Mesothelial cell of epicardium (in vitro differentiated cells): ENCODE measurements around the gene LASP1. TPM values are rescaled to one million over a fixed set of nuclear protein-coding genes. Genes with fewer than 3 reads are reported as not detected.
A peak's percentile ranks its signal among the peaks of the same experiment; 100 is the strongest.

Experiments
- DNase-seq, 2 experiments: peaks; one replicate each; pipeline ENCODE4 v3.0.0; 2021; ENCODE audit warnings: low spot score in 2 of 2; ENCODE audit not compliant: unreplicated experiment in 2 of 2
- H3K27ac Mint-ChIP-seq: 2 replicates; pipeline ENCODE4 v1.8.0; 2021; ENCODE audit warnings: mixed read lengths
- H3K27me3 Mint-ChIP-seq: 2 replicates; pipeline ENCODE4 v1.8.0; 2021; ENCODE audit warnings: low read depth, mixed read lengths
- H3K36me3 Mint-ChIP-seq: 2 replicates; pipeline ENCODE4 v1.8.0; 2021; ENCODE audit warnings: mixed read lengths
- H3K4me1 Mint-ChIP-seq: 2 replicates; pipeline ENCODE4 v1.8.0; 2021; ENCODE audit warnings: mixed read lengths
- H3K4me3 Mint-ChIP-seq: 2 replicates; pipeline ENCODE4 v1.8.0; 2021; ENCODE audit warnings: mild to moderate bottlenecking, moderate library complexity, mixed read lengths
- H3K9me3 Mint-ChIP-seq: 2 replicates; pipeline ENCODE4 v1.8.0; 2021; ENCODE audit warnings: mixed read lengths
- total RNA-seq: library from RNA; stranded (reverse); gene quantifications from 3 replicates; pipeline ENCODE4 v1.2.1, GENCODE V29; 2021
- TF ChIP-seq, protein P1 (sequence below): fragments of 200-600 bp; sonication (generic); IDR thresholded peaks from one replicate; pipeline ENCODE4 v1.5.0; 2021; ENCODE audit warnings: antibody characterized with exemption; ENCODE audit not compliant: unreplicated experiment

The LASP1 gene
- total RNA-seq, 1 donor from 2014 or later = 144 TPM

DNA sequence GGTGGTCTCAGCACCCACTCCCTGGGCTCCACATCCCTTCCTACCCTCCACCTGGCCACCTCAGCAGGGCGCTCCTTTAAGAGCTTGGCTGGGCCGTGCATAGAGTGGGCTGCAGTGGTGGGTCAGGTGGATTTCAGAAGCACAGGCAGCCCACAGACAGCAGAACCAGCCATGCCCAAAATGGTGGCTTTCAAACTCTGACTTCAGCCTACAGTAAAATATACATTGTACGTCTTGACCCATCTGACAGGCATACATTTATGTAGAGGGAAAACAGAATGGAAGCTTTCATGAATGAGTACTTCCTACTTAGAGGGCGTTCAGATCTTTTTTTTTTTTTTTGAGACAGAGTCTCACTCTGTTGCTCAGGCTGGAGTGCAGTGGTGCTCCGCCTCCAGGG is 29.6 kb downstream of the LASP1 start:
- DNase-seq = no peak

DNA sequence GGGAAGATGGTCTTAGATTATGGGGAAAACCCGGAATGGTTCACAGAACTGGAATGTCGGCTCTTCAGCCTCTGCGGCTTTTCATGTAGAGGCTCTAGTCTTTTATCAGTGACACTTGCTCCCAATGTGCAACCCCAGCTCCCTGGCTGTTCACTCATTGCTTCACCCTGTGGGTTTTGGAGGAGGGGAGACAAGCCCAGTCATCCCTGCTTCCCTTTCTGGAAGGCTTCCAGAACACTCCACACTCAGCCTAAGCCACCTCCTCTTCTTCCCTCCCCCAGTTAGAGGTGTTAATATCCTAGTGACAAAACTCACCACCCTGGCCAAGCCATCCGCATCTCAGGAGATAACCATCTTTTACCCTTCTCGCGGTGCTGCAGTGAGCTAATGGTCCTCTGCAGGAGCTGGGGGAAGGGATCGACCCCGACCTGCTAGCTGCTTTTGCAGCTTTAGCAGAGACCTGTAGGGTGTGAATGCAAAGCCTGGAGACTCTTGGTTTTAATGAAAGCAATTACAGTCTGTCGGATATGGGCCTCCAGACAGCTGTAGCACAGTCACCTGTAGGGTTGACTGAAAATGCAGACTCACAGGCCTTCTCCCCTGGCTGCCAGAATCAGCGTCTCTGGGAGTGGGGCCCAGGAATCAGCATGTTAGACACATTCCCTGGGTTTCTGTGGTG is 31.3 kb downstream of the LASP1 start:
- peak overlapping the region; percentile 69 for H3K27ac Mint-ChIP-seq
- H3K4me1 Mint-ChIP-seq = peaks cover 8% of the 10 kb centered on the region
- H3K4me3 Mint-ChIP-seq = no peak overlapping the region
- TF ChIP-seq, protein P1, sequence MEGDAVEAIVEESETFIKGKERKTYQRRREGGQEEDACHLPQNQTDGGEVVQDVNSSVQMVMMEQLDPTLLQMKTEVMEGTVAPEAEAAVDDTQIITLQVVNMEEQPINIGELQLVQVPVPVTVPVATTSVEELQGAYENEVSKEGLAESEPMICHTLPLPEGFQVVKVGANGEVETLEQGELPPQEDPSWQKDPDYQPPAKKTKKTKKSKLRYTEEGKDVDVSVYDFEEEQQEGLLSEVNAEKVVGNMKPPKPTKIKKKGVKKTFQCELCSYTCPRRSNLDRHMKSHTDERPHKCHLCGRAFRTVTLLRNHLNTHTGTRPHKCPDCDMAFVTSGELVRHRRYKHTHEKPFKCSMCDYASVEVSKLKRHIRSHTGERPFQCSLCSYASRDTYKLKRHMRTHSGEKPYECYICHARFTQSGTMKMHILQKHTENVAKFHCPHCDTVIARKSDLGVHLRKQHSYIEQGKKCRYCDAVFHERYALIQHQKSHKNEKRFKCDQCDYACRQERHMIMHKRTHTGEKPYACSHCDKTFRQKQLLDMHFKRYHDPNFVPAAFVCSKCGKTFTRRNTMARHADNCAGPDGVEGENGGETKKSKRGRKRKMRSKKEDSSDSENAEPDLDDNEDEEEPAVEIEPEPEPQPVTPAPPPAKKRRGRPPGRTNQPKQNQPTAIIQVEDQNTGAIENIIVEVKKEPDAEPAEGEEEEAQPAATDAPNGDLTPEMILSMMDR = no peak
- no peaks in the 10 kb centered on the region for H3K9me3 Mint-ChIP-seq
- peaks cover 34% of the 10 kb centered on the region for H3K36me3 Mint-ChIP-seq
- no peaks in the 10 kb centered on the region for H3K27me3 Mint-ChIP-seq
- no peak for DNase-seq

More for the DNA sequence above, 29.6 kb downstream of the LASP1 start:
- H3K36me3 Mint-ChIP-seq = peaks cover 29% of the 10 kb centered on the region
- H3K4me1 Mint-ChIP-seq = peaks cover 8% of the 10 kb centered on the region
- no peak overlapping the region for H3K4me3 Mint-ChIP-seq
- H3K27me3 Mint-ChIP-seq = no peaks in the 10 kb centered on the region
- TF ChIP-seq, protein P1 = no peak
- no peaks in the 10 kb centered on the region for H3K9me3 Mint-ChIP-seq
- no peak overlapping the region for H3K27ac Mint-ChIP-seq

- TF ChIP-seq, protein P1 = no peak
- H3K9me3 Mint-ChIP-seq = no peaks in the 10 kb centered on the region
- H3K36me3 Mint-ChIP-seq = peaks cover 29% of the 10 kb centered on the region
- DNase-seq = no peak
- no peak overlapping the region for H3K4me3 Mint-ChIP-seq
- H3K27me3 Mint-ChIP-seq = no peaks in the 10 kb centered on the region
- H3K27ac Mint-ChIP-seq = no peak overlapping the region
- peaks cover 8% of the 10 kb centered on the region for H3K4me1 Mint-ChIP-seq
Observed at GRCh38 chr17:38903404-38903803, 33.5 kb downstream of the LASP1 start.

DNA sequence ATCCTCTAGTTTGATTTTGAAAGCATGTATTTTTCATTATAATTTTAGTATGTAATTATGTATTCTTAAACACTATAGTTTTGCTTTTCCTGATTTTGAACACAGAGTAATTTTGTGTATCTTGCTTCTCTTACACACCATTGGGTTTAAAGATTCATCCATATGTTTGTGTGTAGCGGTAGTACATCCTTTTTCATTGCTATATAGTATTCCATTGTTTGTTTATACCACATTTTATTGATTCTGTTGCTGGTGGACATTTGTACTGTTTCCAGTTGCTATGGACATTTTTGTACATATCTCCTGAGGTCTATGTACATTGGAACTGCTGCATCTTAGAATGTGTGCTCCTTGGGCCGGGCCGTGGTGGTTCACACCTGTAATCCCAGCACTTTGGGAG is 35.0 kb downstream of the LASP1 start:
- Mint-ChIP-seq H3K9me3 (no peaks in the 10 kb centered on the region), H3K4me1 (peaks cover 8% of the 10 kb centered on the region), H3K36me3 (peaks cover 19% of the 10 kb centered on the region), H3K27ac (no peak overlapping the region), H3K27me3 (no peaks in the 10 kb centered on the region), H3K4me3 (no peak overlapping the region)
- no peak for DNase-seq
- TF ChIP-seq, protein P1 = no peak

- TF ChIP-seq, protein P1 = no peak
- H3K4me3 Mint-ChIP-seq = no peak overlapping the region
- H3K9me3 Mint-ChIP-seq = no peaks in the 10 kb centered on the region
- peaks cover 19% of the 10 kb centered on the region for H3K36me3 Mint-ChIP-seq
- DNase-seq = no peak
- H3K4me1 Mint-ChIP-seq = peaks cover 8% of the 10 kb centered on the region
- no peaks in the 10 kb centered on the region for H3K27me3 Mint-ChIP-seq
- no peak overlapping the region for H3K27ac Mint-ChIP-seq
Observed at GRCh38 chr17:38905375-38905774, 35.5 kb downstream of the LASP1 start.
